ENCODE results near the gene ATP7B.

ATP7B gene

DNA sequence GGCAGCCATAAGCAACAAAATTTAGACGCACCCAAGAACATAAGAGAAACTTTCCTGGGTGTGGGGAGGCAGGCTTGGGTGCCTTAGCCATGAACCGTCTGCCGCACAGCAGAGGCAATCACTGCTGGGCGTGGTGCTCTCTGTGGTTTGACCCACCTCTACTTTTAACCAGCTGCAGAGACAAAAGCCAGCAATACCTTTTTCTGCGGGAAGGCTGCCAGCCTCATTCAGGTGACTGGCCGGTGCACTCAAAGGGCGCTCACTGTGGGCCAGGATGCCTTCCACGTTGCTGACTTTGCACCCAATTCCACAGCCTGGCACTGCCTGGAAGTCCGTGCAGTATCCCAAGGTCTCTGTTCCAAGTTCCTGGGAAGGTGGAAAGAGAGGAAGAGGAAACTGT, 69.1 kb downstream of the ATP7B start:
- no peak for FAIRE-seq

DNA sequence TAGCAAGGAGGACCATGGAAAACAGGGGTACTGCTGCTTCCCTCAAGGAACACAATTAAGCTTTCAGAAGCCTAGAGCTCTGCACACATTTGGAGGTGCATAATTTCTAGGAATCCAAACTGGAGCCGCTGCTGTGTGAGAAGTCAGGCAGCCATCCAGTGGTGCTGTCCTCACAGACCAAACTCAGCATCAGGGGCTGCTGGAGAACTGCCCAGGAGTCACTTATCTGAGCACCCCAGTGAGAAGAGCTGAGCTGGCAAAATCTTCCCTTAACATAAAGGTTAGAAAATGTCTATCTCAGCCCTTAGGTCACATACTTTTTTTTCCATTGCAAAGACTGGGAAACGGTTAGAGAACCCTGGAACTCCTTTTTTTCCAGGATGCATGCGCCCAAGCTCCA, 72.8 kb downstream of the ATP7B start:
- FAIRE-seq = no peak

DNA sequence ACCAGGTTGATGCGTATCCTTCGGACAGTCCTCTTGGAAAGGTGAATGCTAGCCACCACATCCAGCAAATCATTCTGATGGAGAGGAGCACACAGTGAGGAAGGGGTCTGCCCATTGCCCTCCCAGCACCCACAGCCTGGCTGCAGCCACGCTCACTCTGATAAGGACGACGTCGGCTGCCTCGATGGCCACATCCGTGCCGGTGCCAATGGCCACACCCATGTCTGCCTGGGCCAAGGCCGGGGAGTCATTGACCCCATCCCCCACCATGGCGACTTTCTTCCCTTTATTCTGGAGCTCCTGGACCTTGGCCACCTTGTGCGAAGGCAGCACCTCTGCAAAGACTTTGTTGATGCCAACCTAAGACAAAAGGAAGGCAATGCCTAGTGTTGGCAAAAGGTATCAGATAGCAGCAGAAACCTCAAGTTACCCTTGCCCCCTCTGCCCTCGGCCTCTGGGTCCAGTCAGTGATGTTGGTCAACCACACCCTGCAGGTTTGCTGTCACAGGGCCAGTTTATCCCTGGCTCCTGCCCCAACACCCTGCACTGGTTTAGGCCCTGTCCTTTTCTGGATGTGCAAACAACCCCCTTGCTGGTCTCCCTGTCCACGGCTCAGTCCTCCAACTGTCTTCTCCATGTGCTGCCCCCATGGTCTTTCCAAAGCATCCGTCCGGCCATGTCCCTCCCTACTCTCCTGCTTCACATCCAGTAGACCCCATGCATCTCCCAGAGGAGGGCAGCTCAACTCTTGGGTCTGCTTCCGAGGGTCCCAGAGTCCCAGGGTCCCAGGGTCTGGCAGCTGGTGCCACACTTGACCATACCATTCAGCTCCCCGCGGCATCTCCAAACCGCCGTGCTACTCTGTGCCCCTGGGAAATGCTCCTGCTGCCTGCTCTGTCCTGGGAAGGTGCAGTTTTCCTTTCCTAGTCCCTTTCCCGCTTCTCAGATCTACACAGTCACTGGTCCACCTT, 73.6 kb downstream of the ATP7B start:
- FAIRE-seq = no peak

DNA sequence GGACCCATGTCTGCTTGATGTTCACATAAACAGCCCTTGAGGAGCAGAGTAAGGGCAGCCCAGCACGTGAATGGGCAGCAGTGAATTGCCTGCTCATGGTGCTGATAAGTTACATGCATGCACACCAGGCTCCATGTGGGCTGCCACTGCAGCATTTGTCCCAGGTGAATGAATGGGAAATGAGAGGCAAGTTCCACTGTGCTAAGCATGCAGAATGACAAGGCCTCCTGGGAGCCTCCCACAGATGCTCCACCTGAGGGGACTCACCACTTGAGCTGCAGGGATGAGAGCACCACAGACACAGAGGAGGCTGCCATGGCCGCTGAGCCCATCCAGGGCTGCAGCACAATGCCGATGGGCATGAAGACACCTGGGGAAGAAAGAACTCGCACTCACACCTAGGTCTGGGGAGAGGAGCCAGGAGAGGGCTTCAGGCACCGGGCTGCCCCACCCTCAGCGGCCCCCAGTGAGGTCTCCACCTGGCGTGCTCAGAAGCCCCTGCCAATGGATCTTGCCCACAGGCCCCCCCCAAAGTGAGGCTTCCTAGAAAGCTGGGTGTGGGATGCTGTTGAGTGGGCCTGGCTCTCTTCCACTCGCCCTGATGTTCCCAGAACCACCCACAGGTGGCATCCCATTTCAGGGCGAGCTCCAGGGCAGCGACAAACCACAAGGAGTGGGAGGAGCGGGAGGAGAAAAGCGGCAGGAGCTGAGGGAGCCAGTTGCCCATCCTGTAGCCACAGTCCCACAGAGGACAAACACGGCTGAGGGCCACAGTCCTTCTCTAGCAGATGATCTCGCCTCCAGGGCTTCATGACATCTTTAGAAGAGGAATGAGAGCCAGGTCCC, 75.7 kb downstream of the ATP7B start:
- no peak for FAIRE-seq

DNA sequence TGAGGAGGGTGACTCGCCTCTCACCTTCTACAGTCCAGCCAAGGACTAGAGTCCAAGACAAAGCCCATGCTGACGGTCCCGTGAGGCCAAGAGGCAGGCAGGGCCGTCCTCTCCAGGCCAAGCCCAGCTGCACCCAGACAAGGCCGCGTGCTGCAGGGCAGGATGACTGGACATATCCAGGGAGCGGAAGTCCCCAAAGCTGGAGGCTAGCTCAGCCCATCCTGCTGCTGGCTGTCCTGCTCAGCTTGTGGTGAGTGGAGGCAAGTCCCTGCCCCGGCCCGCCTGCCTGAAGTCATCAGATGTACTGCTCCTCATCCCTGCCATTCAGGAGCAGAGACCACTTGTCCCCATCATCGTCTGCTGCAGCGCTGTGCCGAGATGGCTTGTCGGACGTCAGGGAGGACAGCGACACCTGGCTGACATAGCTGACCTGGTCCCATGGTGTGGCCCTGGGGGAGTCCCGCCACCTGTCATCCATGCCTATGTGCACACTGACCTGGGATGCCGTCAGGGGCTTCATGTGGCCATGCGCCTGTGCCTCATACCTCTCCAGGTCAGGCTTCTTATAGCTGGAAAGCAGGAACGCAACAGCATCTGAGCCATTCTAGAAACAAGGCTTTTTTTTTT, 76.7 kb downstream of the ATP7B start:
- no peak for FAIRE-seq

DNA sequence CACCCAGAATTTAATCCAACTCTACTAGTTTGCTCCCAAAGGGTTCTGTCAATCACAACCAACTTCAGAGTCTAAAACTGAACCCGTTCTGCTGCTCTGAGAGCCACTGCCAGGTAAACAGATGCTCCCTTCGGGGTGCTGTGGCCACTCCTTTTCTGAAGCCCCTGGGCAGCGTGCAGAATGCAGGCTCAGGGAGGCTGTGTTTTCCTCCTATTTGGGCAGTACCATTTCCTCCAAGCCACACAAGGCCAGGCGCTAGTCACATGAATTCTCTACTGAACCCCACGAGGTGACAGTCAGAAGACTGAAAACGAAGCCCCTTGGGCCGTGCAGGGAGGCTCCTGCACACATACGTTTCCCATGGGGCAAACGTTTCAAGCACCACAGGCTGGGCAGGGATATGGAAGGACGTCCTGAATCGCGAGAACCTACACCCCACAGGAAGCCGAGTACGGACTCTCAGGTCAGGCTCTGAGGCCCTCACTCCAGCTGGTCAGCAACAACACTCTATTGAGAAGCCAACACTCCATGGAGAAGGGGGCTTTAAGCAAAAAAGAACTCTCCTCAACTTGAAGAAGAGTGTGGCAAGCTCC, 77.7 kb downstream of the ATP7B start:
- FAIRE-seq = no peak

DNA sequence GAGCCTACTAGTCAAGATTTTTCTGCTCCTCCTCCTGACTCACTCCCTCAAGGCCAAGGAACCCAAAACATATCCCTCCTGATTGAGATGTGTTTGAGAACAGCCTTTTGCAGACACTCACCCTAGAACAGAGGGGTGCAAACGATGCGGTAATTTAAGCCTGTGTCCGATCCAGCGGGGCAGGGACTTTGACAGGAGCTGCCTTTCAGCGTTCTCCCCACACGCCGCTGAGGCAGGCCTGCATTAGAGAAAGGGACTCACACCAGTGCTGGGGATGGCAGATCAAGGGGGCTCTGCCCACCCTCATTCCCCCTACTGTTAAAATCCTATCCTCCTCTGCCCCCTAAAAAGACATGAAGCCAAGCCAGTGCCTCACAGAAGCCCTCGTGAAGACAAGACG, 79.0 kb downstream of the ATP7B start:
- no peak for FAIRE-seq

DNA sequence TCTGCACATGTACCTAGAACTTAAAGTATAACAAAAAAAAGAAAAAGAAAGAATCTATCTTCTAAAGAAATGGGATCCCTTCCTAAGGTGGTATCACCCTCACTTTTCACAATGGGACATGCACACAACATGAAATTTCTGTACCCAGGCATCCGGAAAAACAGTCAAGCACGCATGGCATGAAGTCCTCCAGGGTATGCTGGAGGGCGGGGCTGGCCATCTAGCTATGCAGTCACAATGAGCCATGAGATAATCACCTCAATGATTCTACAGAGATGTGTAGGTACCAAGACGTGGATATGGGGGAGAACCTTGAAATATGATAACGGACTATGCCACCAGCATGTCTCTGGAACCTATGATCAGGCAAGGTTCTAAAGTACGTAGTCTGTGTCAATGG, 79.6 kb downstream of the ATP7B start:
- FAIRE-seq = no peak

DNA sequence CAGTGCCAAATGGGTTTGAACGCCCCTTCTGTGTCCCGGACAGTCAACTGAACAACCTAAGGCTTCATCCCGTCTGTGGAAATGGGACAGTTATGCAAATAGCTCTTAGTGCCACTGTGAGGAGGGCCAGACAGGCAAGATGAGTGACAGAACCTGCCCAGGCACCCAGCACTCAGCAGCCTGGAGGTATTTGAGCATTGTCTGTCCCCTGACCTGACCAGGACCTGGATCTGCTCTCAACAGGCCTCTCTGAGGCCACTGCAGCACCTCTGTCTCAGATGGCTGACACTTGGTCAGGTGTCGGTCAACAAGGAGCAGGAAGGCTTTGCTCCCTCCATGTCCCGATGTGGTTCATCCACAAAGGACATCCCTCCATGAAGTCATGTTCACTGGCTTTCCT, 81.6 kb downstream of the ATP7B start:
- FAIRE-seq = no peak

DNA sequence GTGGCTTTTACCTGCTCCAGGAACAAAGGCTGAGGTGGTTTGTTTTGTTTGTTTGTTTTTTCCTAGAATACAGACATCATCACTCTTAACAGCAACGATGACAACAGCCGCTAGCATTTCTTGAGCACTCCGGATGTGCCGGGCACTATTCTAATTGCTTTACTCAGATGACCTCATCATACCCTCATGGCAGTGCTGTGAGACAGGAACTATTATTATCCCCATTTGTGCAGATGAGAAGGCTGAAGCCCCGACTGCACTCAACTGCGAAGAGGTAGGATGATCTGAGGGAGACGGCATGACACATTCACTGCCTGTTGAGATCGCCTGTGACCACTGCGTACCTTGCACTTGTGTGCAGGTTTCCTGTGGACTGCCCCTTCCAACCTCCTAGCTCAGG, 83.0 kb downstream of the ATP7B start:
- FAIRE-seq = no peak

DNA sequence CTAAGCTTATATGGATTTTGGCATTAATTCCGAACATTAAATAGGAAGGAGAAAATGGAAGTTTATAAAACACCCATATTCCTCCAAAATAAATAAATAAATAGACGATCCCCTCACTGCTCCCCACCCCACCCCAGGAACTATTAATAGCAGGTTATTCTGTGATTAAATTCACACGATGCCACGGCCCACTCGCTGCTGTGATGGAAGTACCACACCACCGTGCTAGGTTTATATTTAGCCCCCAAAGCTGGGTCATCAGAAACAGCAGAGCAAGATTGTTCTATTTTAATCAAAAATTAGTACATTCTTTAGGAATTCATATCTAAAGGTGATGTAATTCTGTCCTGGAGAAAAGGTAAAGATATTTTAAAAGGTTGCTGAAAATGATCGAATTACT, 84.1 kb downstream of the ATP7B start:
- FAIRE-seq = no peak

DNA sequence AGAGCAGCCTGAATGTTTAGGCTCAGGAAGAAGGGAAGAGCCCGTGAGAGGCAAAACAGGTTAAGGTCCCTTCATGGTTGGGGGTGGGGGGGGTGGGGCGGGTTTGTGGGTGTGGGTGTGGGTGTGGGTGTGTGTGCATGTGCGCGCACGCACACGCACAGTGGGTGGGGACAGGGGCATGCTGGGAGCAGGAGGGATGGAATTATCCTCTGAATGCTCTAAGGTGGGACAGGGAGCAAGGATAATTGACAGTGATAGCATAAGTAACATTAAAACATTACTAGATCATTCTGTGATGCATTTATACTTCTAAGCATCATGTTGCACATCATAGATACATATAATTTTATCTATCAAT, 84.7 kb downstream of the ATP7B start:
- FAIRE-seq = no peak

DNA sequence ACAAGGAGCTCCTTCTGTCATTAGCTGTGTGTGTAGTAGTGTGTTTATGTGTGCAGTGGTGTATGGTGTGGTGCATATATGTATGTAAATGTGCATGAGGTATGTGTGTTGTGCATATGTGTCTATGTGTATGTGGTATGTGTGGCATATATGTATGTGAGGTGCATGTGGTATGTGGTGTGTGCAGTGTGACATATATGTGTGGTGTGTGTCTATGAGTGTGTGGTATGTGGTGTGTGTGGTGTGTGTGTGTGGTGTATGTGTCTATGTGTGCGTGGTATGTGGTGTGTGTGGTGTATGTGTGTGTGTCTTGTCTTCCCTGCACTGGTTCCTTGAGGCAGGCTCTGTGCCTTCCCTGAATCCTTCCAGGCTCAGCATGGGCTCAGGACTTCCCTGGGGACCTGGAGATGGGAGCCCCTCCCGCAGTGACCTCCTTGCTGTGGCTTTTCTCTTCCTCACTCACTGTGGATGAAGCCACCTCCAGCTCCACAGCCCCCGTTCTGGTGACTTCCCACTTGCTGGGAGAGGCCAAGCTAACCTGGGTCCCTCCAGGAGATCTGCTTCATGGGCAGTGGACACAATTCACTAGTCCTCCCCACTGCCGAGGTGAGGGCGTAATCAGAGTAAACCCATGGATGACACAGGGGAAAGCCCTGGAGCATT, 85.3 kb downstream of the ATP7B start:
- no peak for FAIRE-seq

DNA sequence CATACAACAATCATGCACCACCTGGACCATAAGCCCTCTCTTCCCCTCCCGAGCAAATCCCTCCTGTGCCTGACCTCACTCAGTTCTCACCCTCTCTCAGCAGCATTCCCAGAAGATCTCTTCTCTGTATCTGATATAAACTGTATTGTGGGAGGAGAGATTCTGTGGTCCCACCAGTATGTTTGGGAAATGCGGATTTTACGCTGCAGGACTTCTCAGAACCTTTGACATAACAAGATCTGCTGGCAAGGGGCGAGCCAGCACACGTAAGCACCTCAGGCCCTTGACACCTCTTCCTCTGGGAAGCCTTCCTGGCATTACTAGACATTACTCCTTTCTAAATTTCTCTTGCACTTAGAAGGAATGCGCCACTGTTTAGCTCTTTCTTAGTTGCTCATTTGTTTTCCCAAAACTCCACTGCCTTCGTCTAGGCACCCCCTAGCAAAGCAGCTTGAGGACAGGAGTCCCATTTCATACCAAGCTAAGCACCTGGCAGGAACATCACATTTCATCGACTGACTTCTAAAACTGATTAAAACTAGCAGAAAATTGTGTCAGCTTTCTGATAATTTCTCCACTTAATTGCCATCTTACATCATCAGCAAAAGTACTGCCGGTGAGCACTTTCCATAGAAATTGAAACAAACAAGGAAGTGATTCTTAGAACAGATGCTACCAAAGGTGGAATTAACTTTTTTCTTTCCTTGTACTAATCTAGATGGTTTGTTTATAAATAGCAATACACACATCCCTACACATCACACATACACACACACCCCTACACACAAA, 86.3 kb downstream of the ATP7B start:
- no peak for FAIRE-seq

DNA sequence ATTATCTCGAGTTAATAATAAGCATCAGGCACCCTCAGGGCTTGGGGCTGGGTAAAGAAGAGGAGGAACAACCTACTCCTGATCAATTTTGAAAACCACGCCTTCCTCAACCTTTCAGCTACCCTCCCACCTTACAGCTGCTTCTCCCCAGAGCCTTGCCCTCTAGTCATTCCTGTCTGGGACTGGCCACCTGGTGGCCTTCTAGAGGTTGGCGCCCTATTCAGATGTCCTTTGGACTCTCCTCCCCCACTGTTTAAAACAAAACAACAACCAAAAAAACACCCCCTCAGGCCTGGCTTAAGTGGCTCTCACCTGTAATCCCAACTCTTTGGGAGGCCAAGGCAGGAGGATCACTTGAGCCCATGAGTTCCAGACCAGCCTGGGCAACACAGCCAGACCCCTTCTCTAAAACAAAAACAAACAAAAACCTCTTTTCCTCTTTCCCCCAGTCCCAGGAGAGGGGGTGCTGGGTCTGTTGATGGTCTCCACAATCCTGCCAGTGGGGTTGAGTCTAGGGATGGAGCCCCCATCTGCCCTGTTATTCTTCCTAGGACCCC, 87.2 kb downstream of the ATP7B start:
- FAIRE-seq = no peak

DNA sequence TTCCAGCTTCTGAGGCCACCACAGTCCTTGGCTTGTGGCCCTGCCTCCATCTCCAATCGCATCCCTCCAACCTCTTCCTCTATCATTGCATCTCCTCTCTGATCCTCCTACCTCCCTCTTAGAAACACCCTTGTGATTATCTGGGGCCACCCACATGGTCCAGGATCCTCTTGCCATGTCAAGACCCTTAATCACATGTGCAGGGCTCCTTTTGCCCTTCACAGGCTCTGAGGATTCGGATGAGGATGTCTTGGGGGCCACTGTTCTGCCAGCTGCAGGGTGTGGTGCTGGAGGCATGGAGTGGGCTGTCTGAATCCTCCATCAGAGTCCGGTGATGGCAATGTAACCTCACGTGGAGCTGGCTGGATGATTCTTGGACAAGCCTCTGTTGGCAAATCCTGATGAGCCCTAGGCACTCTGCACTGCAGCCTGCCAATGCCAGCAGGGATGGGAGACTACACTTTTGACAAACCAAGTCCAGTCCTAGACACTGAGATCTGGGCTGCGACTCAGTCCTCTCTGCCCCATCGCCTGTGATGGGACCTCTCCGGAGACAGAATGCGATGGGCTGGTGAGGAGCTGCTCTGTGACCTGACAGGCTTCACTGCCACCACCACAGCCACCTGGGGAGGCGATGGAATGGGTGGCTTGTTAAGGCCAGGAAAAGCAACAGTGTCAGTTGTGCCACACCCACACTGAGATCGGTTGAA, 88.3 kb downstream of the ATP7B start:
- no peak for FAIRE-seq

DNA sequence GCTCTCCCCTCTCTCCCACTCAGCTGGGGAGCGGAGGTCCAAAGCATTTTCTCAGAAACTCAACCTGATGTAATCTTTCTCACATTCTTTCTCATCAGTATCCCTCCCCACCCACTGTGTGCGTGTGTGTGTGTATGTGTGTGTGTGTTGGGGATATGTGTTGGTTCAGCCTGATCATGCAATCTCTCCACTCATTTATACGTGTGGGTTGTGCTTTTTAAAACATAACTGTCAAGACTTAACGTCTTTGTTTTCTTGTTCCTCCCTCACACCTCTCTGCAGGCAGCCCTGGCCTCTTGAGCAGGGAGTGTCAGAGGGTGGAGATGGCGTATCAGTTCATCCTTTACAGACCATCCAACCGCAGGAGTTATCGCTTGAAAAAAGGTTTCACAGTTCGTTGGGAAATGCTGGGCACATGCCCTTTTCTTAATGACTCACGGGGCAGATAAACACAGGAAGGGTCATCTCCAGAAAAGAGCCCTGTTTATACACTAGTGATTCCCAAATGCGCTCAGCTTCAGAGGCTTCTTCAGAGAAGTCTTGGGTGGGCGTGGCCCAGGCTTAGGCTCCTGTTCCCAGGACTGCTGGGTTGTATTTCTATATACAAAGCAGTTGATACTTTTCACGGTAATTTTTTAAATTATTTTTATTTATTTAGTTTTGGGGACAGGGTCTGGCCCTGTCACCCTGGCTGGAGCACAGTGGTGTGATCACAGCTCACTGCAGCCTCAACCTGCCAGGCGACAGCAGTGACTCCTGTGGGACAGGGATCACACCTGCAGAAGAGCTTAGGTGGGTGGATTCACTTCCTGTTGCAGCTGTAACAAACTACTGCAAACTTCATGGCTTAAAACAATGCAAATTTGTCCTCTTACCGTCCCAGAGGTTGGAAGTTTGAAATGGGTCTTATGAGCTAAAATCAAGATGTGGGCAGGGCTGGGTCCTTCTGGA, 89.2 kb downstream of the ATP7B start:
- no peak for FAIRE-seq

DNA sequence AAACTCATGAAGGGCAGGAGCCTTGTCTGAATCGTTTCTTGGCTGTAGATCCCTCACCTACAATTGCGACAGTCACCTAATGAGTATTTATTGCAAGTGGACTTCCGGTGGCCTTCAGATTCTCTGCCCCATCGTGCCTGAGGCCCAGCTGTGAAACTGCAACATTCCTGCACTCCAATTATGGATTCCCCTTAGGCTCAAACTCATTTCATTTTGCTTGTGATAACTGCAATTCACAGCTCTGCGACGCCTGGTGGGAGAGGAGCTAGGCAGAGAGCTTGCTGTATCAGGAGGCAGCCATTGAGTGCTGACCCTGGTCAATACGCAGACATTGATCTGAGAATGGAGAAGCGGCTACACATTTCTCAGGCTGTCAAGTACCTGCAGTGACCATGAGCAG, 90.5 kb downstream of the ATP7B start:
- no peak for FAIRE-seq

DNA sequence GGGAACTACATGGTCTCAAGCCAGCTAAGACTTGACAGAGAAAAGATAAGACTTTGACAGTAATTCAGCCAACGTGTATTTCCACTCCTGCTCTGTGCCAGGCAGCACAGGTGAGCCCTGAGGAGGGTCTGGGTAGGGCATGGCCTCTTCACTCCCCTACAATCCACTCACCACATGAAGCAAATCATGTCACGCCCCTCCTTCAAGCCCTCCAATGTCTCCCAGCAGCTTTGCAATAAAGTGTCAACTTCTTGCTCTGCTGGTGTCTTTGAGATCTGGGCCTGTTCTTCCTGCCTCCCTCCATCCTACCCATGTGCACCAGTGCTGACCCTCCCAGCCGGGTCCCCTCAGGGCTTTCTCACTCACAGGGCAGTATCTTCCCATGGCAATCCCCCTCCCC, 91.0 kb downstream of the ATP7B start:
- FAIRE-seq = no peak

DNA sequence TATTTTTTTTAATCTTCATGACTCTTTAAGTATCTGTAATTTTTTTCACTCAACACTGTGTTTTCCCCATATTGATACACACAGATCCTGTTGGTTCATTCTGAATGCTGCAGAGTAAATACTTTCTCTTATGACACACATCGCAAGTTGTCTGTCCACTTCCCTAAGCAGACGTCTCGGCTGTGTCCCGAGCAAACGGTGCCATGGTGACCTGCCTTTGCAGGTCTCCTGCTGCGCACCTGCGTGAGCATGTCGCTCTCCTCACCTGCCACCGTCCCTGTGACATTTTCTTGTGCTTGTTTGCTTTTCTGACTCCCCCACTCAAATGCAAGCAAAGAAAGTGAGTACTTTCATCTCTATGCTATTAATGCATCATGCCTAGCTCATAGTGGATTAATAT, 91.7 kb downstream of the ATP7B start:
- FAIRE-seq = no peak
